B cell (primary cell): ENCODE data around the gene CXXC5. TPM values are rescaled to one million over a fixed set of nuclear protein-coding genes. Genes with fewer than 3 reads are reported as not detected.

Source experiments
- ATAC-seq: fragments of 200-7000 bp; cut with Tn5 transposase; one replicate; pipeline ENCODE4 v1.10.0; 2021; ENCODE audit warnings: low read depth, mild to moderate bottlenecking, moderate number of reproducible peaks, moderate library complexity
- CTCF ChIA-PET: fragments of 350-600 bp; sonication (Branson Sonifier 250); formaldehyde crosslinking; loops from one replicate; lab custom pipeline; 2021; ENCODE audit warnings: antibody characterized with exemption, inconsistent platforms; lab: Charles Lee
- POLR2A ChIA-PET: fragments of 350-600 bp; sonication (Branson Sonifier 250); formaldehyde crosslinking; loops from one replicate; lab custom pipeline; 2021; ENCODE audit warnings: antibody characterized with exemption; lab: Charles Lee
- DNase-seq: peaks from one replicate; pipeline ENCODE4 v3.0.0; 2013
- H2AFZ ChIP-seq: 2 replicates; pipeline ENCODE4 v1.6.1; 2012; ENCODE audit warnings: mild to moderate bottlenecking, low read depth, low read length; ENCODE audit not compliant: insufficient read depth, poor library complexity, severe bottlenecking
- H3K27ac ChIP-seq, 2 donors: 1 replicate in 1 of 2; 2 replicates in 1 of 2; pipeline ENCODE4 v1.5.1; 2012 to 2013; ENCODE audit warnings: low read length in 2 of 2, mild to moderate bottlenecking in 2 of 2, moderate library complexity in 1 of 2
- H3K27me3 ChIP-seq, 4 experiments: fragments of 200-600 bp in 1 of 4; sonication (generic) in 1 of 4; replicated peaks in 1 of 4; 1 replicate in 2 of 4; 2 replicates in 2 of 4; pipeline versions ENCODE4 v1.6.1 to v1.7.0; 2013 to 2016; ENCODE audit warnings: low read length in 3 of 4, mild to moderate bottlenecking in 2 of 4, mixed read lengths in 1 of 4, moderate library complexity in 1 of 4; ENCODE audit not compliant: insufficient read depth in 4 of 4, control insufficient read depth in 3 of 4; ENCODE audit errors: control extremely low read depth in 1 of 4
- H3K36me3 ChIP-seq, 2 experiments: replicated peaks in 1 of 2; 1 replicate in 1 of 2; 2 replicates in 1 of 2; pipeline versions ENCODE4 v1.6.1 to v1.7.1; 2013; ENCODE audit warnings: low read length in 1 of 2; ENCODE audit not compliant: insufficient read depth in 2 of 2, control insufficient read depth in 1 of 2; ENCODE audit errors: control extremely low read depth in 1 of 2, extremely low read depth in 1 of 2
- H3K4me1 ChIP-seq, 2 donors: fragments of 200-600 bp in 1 of 2; sonication (generic) in 1 of 2; 1 replicate in 1 of 2; 2 replicates in 1 of 2; pipeline versions ENCODE4 v1.5.1 to v1.6.1; 2013 to 2017; ENCODE audit warnings: low read length in 2 of 2; ENCODE audit not compliant: control insufficient read depth in 2 of 2, insufficient read depth in 2 of 2
- H3K4me2 ChIP-seq: replicated peaks from 2 replicates; pipeline ENCODE3; 2012; ENCODE audit warnings: mild to moderate bottlenecking, low read depth, low read length; ENCODE audit not compliant: poor library complexity, severe bottlenecking
- H3K4me3 ChIP-seq, 5 experiments: fragments of 200-600 bp in 1 of 5; sonication (generic) in 1 of 5; 1 replicate in 3 of 5; 2 replicates in 2 of 5; pipeline versions ENCODE4 v1.5.1 to v1.7.0; 2011 to 2016; ENCODE audit warnings: low read length in 4 of 5, mild to moderate bottlenecking in 4 of 5, low read depth in 2 of 5, control low read depth in 1 of 5, moderate library complexity in 1 of 5; ENCODE audit not compliant: insufficient read depth in 1 of 5; ENCODE audit errors: control extremely low read depth in 1 of 5, extremely low read depth in 1 of 5
- H3K79me2 ChIP-seq: fragments of 200-600 bp; sonication (generic); one replicate; pipeline ENCODE4 v1.6.0; 2016; ENCODE audit warnings: low read length; ENCODE audit not compliant: control insufficient read depth, insufficient read depth
- H3K9ac ChIP-seq: fragments of 200-600 bp; sonication (generic); 2 replicates; pipeline ENCODE4 v1.6.1; 2017; ENCODE audit warnings: mild to moderate bottlenecking, low read length, moderate library complexity
- H3K9me3 ChIP-seq, 3 donors: one replicate each; pipeline versions ENCODE4 v1.6.1 to v1.7.1; 2013; ENCODE audit warnings: low read length in 2 of 3; ENCODE audit not compliant: control insufficient read depth in 2 of 3, insufficient read depth in 1 of 3; ENCODE audit errors: control extremely low read depth in 1 of 3
- H4K20me1 ChIP-seq: 2 replicates; pipeline ENCODE4 v1.6.0; 2012; ENCODE audit warnings: mild to moderate bottlenecking, low read length; ENCODE audit not compliant: insufficient read depth, control insufficient read depth, poor library complexity, severe bottlenecking
- H3K27ac Mint-ChIP-seq: one replicate; pipeline ENCODE4 v1.8.0; 2021; ENCODE audit warnings: mixed read lengths
- H3K27me3 Mint-ChIP-seq: one replicate; pipeline ENCODE4 v1.8.0; 2021; ENCODE audit warnings: mixed read lengths
- H3K4me1 Mint-ChIP-seq: one replicate; pipeline ENCODE4 v1.8.0; 2021; ENCODE audit warnings: mixed read lengths
- H3K4me3 Mint-ChIP-seq: one replicate; pipeline ENCODE4 v1.8.0; 2021; ENCODE audit warnings: mixed read lengths
- H3K9me3 Mint-ChIP-seq: one replicate; pipeline ENCODE4 v1.8.0; 2022; ENCODE audit warnings: mixed read lengths; ENCODE audit not compliant: insufficient read depth
- EZH2 ChIP-seq: IDR thresholded peaks from 2 replicates; pipeline ENCODE4 v1.6.1; 2012; ENCODE audit warnings: borderline replicate concordance, low read depth, mild to moderate bottlenecking, moderate library complexity, low read length; ENCODE audit not compliant: insufficient read depth, poor library complexity, severe bottlenecking
- WGBS: methylation state at CpG from one replicate; pipeline ENCODE4 v1.1.5; 2013; ENCODE audit warnings: missing lambda C conversion rate; ENCODE audit not compliant: insufficient coverage; 5-methylcytosine and 5-hydroxymethylcytosine counted together
- intact Hi-C: fragments of 100-400 bp; cut with micrococcal nuclease; formaldehyde crosslinking; loops from one replicate; pipeline ENCODE4 v1.10.0; 2022
- polyA plus RNA-seq: library from polyadenylated mRNA; depleted of rRNA; stranded (reverse); fragments of >200 nt; gene quantifications from 2 replicates; pipeline ENCODE4 v1.2.3, GENCODE V29; 2012
- total RNA-seq, 2 donors: library from RNA; stranded (reverse); fragments of 120-200 nt in 1 of 2; gene quantifications; 1 replicate in 1 of 2; 2 replicates in 1 of 2; pipeline versions ENCODE4 v1.2.3 to v1.2.4, GENCODE V29; 2013 to 2022
- TF ChIP-seq, protein P1 (sequence below): fragments of 200-600 bp; IDR thresholded peaks from one replicate; pipeline ENCODE4 v1.8.0; 2022; ENCODE audit warnings: antibody characterized with exemption, mild to moderate bottlenecking

Gene CXXC5
- total and polyA plus RNA-seq, 2 donors (not counting 1 experiment from before 2014, with no cell fraction given) = 126 to 143 TPM

DNA sequence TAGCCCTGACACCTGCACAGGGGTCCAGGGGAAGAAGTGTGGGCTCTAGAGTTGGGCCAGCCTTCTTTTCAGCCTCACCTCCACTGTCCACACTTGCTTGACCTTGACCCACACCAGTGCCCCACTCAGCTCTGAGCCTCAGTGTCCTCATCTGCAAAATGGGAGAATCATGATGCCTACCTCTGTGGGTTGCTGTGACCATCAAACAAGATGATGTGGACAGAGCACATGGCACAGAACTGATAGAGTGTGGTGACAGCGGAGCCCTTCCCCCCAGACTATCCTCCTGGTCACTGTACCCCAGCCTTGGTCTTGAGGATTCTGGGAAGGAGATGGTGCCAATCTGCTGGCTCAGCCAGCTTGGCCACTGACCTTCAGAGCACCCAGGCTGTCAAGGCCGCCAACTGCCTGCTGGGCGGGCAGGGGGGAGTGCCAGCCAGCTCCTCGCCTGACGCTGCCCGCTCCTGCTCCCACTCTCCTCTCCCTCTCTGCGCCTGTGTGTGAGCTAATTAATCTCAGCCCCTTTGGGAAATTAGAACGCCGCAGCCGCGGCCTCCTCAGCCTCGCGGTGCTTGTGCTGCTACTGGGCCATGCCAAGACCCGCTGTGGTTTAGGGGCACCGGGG lies 16.7 kb downstream of the CXXC5 start:
- peaks cover 0 to 45% of the 10 kb centered on the region in 2 experiments for H3K36me3 ChIP-seq
- 42% methylated on average over 12 of the region's 15 CpGs for WGBS
- POLR2A ChIA-PET = interaction anchor here (0.6 to 9.7 kb wide), 5 partner anchors 11 to 89 kb away, joined by 3 to 266 read pairs (median 5); partner anchors contain the start of gene CXXC5
- H3K27me3 ChIP-seq = no peaks in the 10 kb centered on the region
- H3K4me3 ChIP-seq = no peak overlapping the region
- CTCF ChIA-PET = interaction anchor here (0.8 to 11.4 kb wide), 6 partner anchors 10 to 101 kb away, joined by 3 to 215 read pairs (median 5); partner anchors contain the start of gene CXXC5
- Mint-ChIP-seq H3K9me3 (no peaks in the 10 kb centered on the region), H3K4me1 (peaks cover 91% of the 10 kb centered on the region), H3K4me3 (peak overlapping the region; percentile 79), H3K27me3 (no peaks in the 10 kb centered on the region), H3K27ac (peak overlapping the region; percentile 99)
- H3K4me1 ChIP-seq = peaks cover 94 to 98% of the 10 kb centered on the region in 2 donors
- ATAC-seq (no peak), DNase-seq (no peak)
- H4K20me1 ChIP-seq = peaks cover 99% of the 10 kb centered on the region
- H3K9ac ChIP-seq = no peak overlapping the region
- TF ChIP-seq, protein P1, sequence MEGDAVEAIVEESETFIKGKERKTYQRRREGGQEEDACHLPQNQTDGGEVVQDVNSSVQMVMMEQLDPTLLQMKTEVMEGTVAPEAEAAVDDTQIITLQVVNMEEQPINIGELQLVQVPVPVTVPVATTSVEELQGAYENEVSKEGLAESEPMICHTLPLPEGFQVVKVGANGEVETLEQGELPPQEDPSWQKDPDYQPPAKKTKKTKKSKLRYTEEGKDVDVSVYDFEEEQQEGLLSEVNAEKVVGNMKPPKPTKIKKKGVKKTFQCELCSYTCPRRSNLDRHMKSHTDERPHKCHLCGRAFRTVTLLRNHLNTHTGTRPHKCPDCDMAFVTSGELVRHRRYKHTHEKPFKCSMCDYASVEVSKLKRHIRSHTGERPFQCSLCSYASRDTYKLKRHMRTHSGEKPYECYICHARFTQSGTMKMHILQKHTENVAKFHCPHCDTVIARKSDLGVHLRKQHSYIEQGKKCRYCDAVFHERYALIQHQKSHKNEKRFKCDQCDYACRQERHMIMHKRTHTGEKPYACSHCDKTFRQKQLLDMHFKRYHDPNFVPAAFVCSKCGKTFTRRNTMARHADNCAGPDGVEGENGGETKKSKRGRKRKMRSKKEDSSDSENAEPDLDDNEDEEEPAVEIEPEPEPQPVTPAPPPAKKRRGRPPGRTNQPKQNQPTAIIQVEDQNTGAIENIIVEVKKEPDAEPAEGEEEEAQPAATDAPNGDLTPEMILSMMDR = no peak
- TF ChIP-seq EZH2 = no peak
- intact Hi-C loops = no loop called here
- peak overlapping the region; percentile 43 to 90 for H3K27ac ChIP-seq
- H3K79me2 ChIP-seq = peaks cover 99% of the 10 kb centered on the region
- peak overlapping the region; percentile 94 for H3K4me2 ChIP-seq
- no peaks in the 10 kb centered on the region for H3K9me3 ChIP-seq
- H2AFZ ChIP-seq = no peak overlapping the region

DNA sequence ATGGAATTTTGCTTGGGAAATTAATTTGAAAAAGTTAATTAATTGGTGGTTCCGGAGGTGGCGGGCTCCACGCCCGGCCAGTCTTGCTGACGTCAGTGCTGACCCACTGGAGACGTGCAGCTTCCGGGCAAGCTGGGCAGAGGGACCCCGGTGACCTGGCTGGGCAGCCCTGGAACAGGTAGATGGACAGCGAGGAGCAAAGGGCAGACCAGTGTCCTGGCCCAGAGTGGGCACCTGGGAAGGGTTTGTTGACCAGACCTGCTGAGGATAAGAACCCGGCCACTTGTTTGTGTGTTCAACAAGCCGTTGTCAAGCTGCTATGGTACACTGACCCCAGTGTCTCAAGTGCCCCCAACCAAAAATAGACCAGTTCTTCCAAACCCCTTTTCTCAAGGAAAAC lies 17.5 kb downstream of the CXXC5 start:
- H3K9me3 Mint-ChIP-seq = no peaks in the 10 kb centered on the region
- ChIA-PET CTCF (interaction anchor here (1.5 to 11.4 kb wide), 3 partner anchors 11 to 100 kb away, joined by 6 to 215 read pairs (median 188); partner anchors contain the start of gene CXXC5), POLR2A (interaction anchor here (1.1 to 9.7 kb wide), 4 partner anchors 8 to 30 kb away, joined by 3 to 266 read pairs (median 82); partner anchors contain the start of gene CXXC5)
- Histone ChIP-seq H3K4me3 (no peak overlapping the region), H3K27ac (peak overlapping the region; percentile 89 to 90), H3K9me3 (no peaks in the 10 kb centered on the region), H3K4me1 (peaks cover 92 to 98% of the 10 kb centered on the region in 2 donors), H3K9ac (no peak overlapping the region), H4K20me1 (peaks cover 94% of the 10 kb centered on the region), H3K36me3 (peaks cover 0 to 45% of the 10 kb centered on the region in 2 experiments), H3K27me3 (no peaks in the 10 kb centered on the region), H3K79me2 (peaks cover 99% of the 10 kb centered on the region), H3K4me2 (peak overlapping the region; percentile 94), H2AFZ (no peak overlapping the region)
- H3K27me3 Mint-ChIP-seq = no peaks in the 10 kb centered on the region
- TF ChIP-seq EZH2 = no peak
- TF ChIP-seq, protein P1 = no peak
- H3K27ac Mint-ChIP-seq = peak overlapping the region; percentile 99
- peaks cover 91% of the 10 kb centered on the region for H3K4me1 Mint-ChIP-seq
- no peak for DNase-seq
- intact Hi-C loops = no loop called here
- no peak for ATAC-seq
- WGBS = 75% methylated on average over 11 of the region's 11 CpGs
- peak overlapping the region; percentile 40 for H3K4me3 Mint-ChIP-seq
